OCI-LY1 (cell line): ENCODE measurements around the gene MCCC1.

Source experiments
- H2AFZ ChIP-seq: fragments of 200-600 bp; sonication (generic), shearing (Covaris generic); 2 replicates; pipeline ENCODE4 v1.6.0; 2014; ENCODE audit warnings: antibody characterized with exemption, mild to moderate bottlenecking, low read length
- H3F3A ChIP-seq: fragments of 200-600 bp; sonication (generic), shearing (Covaris generic); 2 replicates; pipeline ENCODE4 v1.6.0; 2014; ENCODE audit warnings: mild to moderate bottlenecking, antibody characterized with exemption, low read length, moderate library complexity; ENCODE audit not compliant: insufficient read depth
- H3K27ac ChIP-seq: fragments of 200-600 bp; sonication (generic); 2 replicates; pipeline ENCODE4 v1.5.1; 2014; ENCODE audit warnings: low read length, mixed run types, mild to moderate bottlenecking, low read depth; ENCODE audit not compliant: poor library complexity, severe bottlenecking
- H3K27me3 ChIP-seq: fragments of 200-600 bp; sonication (generic); 2 replicates; pipeline ENCODE4 v1.6.0; 2014; ENCODE audit warnings: antibody characterized with exemption, mild to moderate bottlenecking, low read length, moderate library complexity; ENCODE audit not compliant: insufficient read depth
- H3K36me3 ChIP-seq: fragments of 200-600 bp; sonication (generic); 2 replicates; pipeline ENCODE4 v1.6.1; 2014; ENCODE audit warnings: mild to moderate bottlenecking, antibody characterized with exemption, low read length, moderate library complexity, mixed read lengths; ENCODE audit not compliant: insufficient read depth
- H3K4me1 ChIP-seq: fragments of 200-600 bp; sonication (generic); 2 replicates; pipeline ENCODE4 v1.5.1; 2014; ENCODE audit warnings: mild to moderate bottlenecking, low read length, moderate library complexity; ENCODE audit not compliant: insufficient read depth, severe bottlenecking
- H3K4me2 ChIP-seq: fragments of 200-600 bp; sonication (generic), shearing (Covaris generic); 2 replicates; pipeline ENCODE4 v1.6.1; 2014; ENCODE audit warnings: low read length
- H3K4me3 ChIP-seq: fragments of 200-600 bp; sonication (generic); 2 replicates; pipeline ENCODE4 v1.5.1; 2014; ENCODE audit warnings: low read length, low read depth, mild to moderate bottlenecking, mixed read lengths; ENCODE audit not compliant: poor library complexity, severe bottlenecking
- H3K79me2 ChIP-seq: fragments of 200-600 bp; shearing (Covaris generic); 2 replicates; pipeline ENCODE4 v1.6.1; 2016; ENCODE audit warnings: mixed run types, low read length, mixed read lengths; ENCODE audit not compliant: insufficient read depth
- H3K9ac ChIP-seq: fragments of 200-600 bp; sonication (generic), shearing (Covaris generic); 2 replicates; pipeline ENCODE4 v1.6.1; 2014; ENCODE audit warnings: mild to moderate bottlenecking, low read length, mixed read lengths
- H3K9me2 ChIP-seq: fragments of 200-600 bp; sonication (generic), shearing (Covaris generic); 2 replicates; pipeline ENCODE4 v1.6.1; 2014; ENCODE audit warnings: low read depth, mild to moderate bottlenecking, low read length, mixed read lengths
- H3K9me3 ChIP-seq: fragments of 200-600 bp; shearing (Covaris generic); 2 replicates; pipeline ENCODE4 v1.6.1; 2014; ENCODE audit warnings: low read length, mixed read lengths
- H4K20me1 ChIP-seq: fragments of 200-600 bp; sonication (generic), shearing (Covaris generic); 2 replicates; pipeline ENCODE4 v1.6.0; 2016; ENCODE audit warnings: mild to moderate bottlenecking, low read length; ENCODE audit not compliant: insufficient read depth
- EZH2 ChIP-seq: fragments of 200-600 bp; sonication (generic), shearing (Covaris generic); IDR thresholded peaks from 2 replicates; pipeline ENCODE4 v1.8.0; 2017; ENCODE audit warnings: borderline replicate concordance, mixed run types, mild to moderate bottlenecking, antibody characterized with exemption, low read length, moderate library complexity, mixed read lengths
- TF ChIP-seq, protein P1 (sequence below): fragments of 200-600 bp; sonication (generic), shearing (Covaris generic); IDR thresholded peaks from 2 replicates; pipeline ENCODE4 v1.5.1; 2017; ENCODE audit warnings: mild to moderate bottlenecking, antibody characterized with exemption, low read length, moderate library complexity, mixed read lengths

The MCCC1 gene

DNA sequence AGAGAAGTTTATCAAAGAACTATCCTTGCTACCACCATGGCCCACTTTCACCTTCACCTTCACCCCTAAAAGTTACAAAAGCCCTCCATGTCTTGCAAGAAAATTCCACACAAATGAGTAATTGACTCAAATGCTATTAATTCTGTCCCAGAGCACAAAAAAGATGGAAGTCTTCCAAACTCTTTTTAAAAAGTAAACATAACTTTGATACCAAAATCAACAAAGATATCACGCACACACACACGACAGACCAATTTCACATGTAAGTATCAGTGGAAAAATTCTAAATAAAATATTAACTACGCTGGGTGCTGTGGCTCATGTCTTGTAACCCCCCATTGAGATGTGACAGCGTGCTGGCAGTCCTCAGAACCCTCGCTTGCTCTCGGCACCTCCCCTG lies 1.1 kb upstream of the MCCC1 start:
- H3K36me3 ChIP-seq: peaks cover 19% of the 10 kb centered on the region
- no peaks in the 10 kb centered on the region for H3F3A ChIP-seq
- peaks cover 20% of the 10 kb centered on the region for H3K4me1 ChIP-seq
- H3K27ac ChIP-seq: peak overlapping the region; percentile 86
- H3K9ac ChIP-seq: peak overlapping the region; percentile 63; the same call in 1 of the 2 replicates
- no peaks in the 10 kb centered on the region for H3K27me3 ChIP-seq
- no peaks in the 10 kb centered on the region for H4K20me1 ChIP-seq
- TF ChIP-seq, protein P1, sequence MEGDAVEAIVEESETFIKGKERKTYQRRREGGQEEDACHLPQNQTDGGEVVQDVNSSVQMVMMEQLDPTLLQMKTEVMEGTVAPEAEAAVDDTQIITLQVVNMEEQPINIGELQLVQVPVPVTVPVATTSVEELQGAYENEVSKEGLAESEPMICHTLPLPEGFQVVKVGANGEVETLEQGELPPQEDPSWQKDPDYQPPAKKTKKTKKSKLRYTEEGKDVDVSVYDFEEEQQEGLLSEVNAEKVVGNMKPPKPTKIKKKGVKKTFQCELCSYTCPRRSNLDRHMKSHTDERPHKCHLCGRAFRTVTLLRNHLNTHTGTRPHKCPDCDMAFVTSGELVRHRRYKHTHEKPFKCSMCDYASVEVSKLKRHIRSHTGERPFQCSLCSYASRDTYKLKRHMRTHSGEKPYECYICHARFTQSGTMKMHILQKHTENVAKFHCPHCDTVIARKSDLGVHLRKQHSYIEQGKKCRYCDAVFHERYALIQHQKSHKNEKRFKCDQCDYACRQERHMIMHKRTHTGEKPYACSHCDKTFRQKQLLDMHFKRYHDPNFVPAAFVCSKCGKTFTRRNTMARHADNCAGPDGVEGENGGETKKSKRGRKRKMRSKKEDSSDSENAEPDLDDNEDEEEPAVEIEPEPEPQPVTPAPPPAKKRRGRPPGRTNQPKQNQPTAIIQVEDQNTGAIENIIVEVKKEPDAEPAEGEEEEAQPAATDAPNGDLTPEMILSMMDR: no peak
- no peak for TF ChIP-seq EZH2
- no peaks in the 10 kb centered on the region for H3K9me2 ChIP-seq
- H3K4me3 ChIP-seq: peak overlapping the region; percentile 90
- peaks cover 9% of the 10 kb centered on the region for H3K79me2 ChIP-seq
- H2AFZ ChIP-seq: no peak overlapping the region
- H3K4me2 ChIP-seq: peak overlapping the region; percentile 95; the same call in 1 of the 2 replicates
- H3K9me3 ChIP-seq: no peaks in the 10 kb centered on the region

DNA sequence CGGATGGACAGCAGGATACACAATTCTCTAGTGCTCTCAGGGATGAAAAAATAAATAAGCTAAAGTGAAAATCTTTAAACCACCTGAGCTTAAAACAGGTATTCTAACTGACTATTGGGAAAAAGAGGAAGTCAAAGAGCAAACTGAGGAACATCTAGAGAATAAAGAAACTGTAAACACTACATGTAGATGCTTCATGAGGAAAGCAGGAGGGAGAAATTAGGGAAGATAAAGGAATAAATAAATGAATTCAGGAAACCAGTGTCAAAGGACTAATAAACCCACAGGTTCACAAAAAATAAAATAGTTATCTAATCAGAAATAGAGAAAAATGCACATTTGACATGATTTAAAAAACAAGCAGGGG lies 525 bp upstream of the MCCC1 start:
- no peaks in the 10 kb centered on the region for H3K27me3 ChIP-seq
- H3F3A ChIP-seq: no peaks in the 10 kb centered on the region
- H3K9ac ChIP-seq: peak overlapping the region; percentile 63
- H4K20me1 ChIP-seq: no peaks in the 10 kb centered on the region
- peak overlapping the region; percentile 90 for H3K4me3 ChIP-seq
- H3K4me1 ChIP-seq: peaks cover 20% of the 10 kb centered on the region
- H3K4me2 ChIP-seq: peak overlapping the region; percentile 95
- peaks cover 9% of the 10 kb centered on the region for H3K79me2 ChIP-seq
- H3K9me3 ChIP-seq: no peaks in the 10 kb centered on the region
- TF ChIP-seq, protein P1: no peak
- TF ChIP-seq EZH2: no peak
- H3K36me3 ChIP-seq: peaks cover 20% of the 10 kb centered on the region
- H2AFZ ChIP-seq: peak overlapping the region; percentile 66; the same call in 1 of the 2 replicates
- H3K27ac ChIP-seq: peak overlapping the region; percentile 86
- no peaks in the 10 kb centered on the region for H3K9me2 ChIP-seq

DNA sequence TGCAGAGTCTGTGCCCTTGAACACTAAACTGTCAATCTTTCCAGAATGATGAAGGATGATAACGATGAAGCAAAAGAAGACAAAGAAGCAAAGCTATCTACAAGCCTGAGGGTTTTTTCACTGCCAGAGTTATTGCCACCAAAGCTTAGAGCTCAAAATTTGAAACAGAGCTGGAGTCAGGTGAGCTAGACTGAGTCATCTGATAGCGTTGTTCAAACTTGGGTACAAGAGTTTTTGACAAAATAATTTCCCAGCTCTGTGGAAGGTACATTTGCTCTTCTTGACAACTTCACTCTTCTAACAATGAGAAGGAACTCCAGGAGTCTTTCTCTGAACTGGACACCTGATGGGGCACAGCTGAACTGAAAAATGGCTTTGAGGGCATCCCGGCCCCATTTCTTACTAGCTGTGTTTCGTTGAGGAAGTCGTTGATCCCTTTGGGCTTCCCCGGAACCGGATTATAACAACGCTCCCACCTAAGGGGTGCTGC lies 715 bp downstream of the MCCC1 start:
- H3K27ac ChIP-seq: peak overlapping the region; percentile 86
- H3K4me2 ChIP-seq: peak overlapping the region; percentile 95

More for the DNA sequence above, 715 bp downstream of the MCCC1 start:
- H3K27me3 ChIP-seq: no peaks in the 10 kb centered on the region
- no peaks in the 10 kb centered on the region for H3F3A ChIP-seq
- H3K9me3 ChIP-seq: no peaks in the 10 kb centered on the region
- H3K4me1 ChIP-seq: peaks cover 20% of the 10 kb centered on the region
- no peaks in the 10 kb centered on the region for H3K9me2 ChIP-seq
- H3K36me3 ChIP-seq: peaks cover 29% of the 10 kb centered on the region
- no peak for TF ChIP-seq EZH2
- TF ChIP-seq, protein P1: no peak
- peak overlapping the region; percentile 91 for H3K9ac ChIP-seq
- peaks cover 9% of the 10 kb centered on the region for H3K79me2 ChIP-seq
- peak overlapping the region; percentile 90 for H3K4me3 ChIP-seq
- no peaks in the 10 kb centered on the region for H4K20me1 ChIP-seq
- peak overlapping the region; percentile 38; the same call in 1 of the 2 replicates for H2AFZ ChIP-seq
